Measurements from ENCODE around the gene ADGRL1.
A peak's percentile ranks its signal among the peaks of the same experiment; 100 is the strongest.
"Not testable (repeated sequence)": the region's sequence is repeated elsewhere in the genome, so short reads cannot be mapped to it uniquely, and the experiment has no call there.

The ADGRL1 gene

DNA sequence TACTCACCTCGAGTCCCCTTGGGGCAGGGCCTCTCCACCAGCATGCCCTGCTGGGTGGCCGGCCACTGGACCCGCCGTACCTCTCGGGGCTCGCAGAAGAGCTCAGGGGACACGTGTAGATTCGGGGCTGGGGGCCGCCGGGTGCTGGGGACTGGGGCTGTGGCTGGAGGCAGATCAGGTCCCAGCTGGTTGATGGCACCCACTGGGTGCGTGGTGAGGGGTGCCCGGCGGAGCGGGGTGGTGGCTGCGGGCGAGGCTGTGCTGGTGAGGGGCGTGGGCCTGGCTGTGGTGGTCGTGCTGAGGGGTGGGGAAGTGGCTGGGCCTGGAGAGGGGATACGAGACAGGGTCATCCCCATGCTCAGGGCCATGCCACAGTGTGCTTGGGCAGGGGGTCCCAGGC is 44.7 kb downstream of the ADGRL1 start:
- DNase-seq (ENCODE audit: low spot score), result no peak

GRCh38 chr19:14160017-14160703 is 45.8 kb downstream of the ADGRL1 start:
- no peak for DNase-seq (ENCODE audit: low spot score)

DNA sequence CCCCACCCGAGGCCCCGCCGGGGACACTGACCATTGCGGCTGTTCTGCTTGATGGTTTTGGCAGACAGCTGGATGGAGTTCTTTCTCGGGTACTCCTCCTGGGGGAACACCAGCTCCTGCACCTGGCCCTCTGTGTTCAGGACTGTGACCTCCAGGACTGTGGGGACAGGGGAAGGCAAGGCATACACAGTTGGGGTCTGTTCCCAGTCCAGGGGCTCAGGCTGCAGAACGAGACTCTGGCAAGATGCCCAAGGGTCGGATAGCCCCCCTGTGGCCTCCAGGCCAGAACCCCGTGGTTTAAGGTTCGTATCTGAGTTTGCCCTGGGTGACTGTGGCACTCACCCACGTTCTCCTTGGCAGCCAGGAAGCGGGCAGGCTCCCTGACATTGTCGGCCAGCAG is 46.9 kb downstream of the ADGRL1 start:
- DNase-seq (ENCODE audit: low spot score), result no peak

GRCh38 chr19:14158276-14159023 is 47.5 kb downstream of the ADGRL1 start:
- DNase-seq (ENCODE audit: low spot score), result no peak

GRCh38 chr19:14156971-14157717 is 48.8 kb downstream of the ADGRL1 start:
- DNase-seq (ENCODE audit: low spot score), result no peak

GRCh38 chr19:14156122-14156521 is 49.8 kb downstream of the ADGRL1 start:
- no peak for DNase-seq (ENCODE audit: low spot score)

GRCh38 chr19:14155371-14155770 is 50.6 kb downstream of the ADGRL1 start:
- DNase-seq (ENCODE audit: low spot score), result no peak

DNA sequence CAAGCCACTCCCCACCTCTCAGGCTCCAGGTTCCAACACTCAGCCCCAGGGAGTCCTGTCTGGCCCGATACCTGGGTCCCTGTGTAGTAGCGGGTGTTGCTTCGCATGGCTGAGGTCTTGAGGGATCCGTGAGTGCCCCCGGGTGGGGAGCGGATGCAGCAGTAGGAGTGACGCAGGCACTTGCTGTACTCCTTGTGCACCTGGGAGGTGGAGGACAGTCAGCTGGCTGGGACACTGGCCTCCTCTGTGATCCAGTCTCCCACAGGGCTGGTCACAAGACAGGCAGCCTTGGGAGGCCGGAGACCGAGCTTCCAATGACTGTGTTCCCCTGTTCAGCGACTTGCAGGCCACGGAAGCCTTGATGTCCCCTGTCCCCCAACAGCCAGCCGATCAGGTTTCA is 53.3 kb downstream of the ADGRL1 start:
- DNase-seq (ENCODE audit: low spot score), result no peak

GRCh38 chr19:14150770-14151661 is 55.0 kb downstream of the ADGRL1 start:
- no peak for DNase-seq (ENCODE audit: low spot score)

- DNase-seq (ENCODE audit: low spot score), result no peak
Observed at GRCh38 chr19:14150041-14150769, 55.8 kb downstream of the ADGRL1 start.

GRCh38 chr19:14149509-14149994 is 56.4 kb downstream of the ADGRL1 start:
- no peak for DNase-seq (ENCODE audit: low spot score)

- no peak for DNase-seq (ENCODE audit: low spot score)
Observed at GRCh38 chr19:14148751-14149410, 57.1 kb downstream of the ADGRL1 start.

DNA sequence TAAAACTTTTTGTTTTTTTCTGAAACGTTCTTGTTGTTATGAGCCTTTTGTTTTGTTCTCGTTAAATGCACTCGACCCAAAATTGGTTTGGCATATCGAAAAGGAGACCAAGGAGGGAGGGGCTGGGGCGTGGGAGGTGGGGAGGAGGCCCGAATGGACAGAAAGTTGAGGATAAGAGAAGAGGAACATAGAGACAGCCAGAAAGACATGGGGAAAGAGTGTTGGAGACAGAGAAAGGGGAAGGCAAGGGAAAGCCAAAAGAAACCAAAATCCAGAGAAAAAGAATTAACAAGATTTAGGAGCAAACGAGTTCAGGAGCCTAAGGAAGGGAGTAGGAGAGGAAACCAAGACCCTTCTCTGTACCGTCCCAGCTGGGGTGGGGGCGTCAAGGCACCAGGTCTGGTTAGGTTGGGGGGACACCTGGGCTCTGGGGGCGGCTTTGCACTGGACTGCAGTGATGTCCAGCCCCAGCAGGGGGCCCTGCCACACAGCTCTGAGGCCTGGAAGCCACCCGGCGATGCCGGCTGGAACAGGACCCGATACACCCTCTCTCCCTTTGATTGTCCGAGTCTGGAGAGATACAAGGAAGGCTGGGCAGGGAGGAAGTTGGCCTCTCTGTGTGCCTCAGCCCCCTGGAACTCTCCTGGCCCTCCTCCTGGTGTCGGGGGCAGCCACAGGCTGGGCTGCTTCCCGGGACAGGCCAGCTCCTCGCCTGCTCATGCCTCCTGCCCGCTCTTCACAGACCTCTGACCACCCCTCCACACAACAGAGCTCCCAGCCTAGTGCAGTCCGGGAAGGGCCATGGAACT is 58.0 kb downstream of the ADGRL1 start:
- DNase-seq (ENCODE audit: low spot score), result peak; percentile 43

DNA sequence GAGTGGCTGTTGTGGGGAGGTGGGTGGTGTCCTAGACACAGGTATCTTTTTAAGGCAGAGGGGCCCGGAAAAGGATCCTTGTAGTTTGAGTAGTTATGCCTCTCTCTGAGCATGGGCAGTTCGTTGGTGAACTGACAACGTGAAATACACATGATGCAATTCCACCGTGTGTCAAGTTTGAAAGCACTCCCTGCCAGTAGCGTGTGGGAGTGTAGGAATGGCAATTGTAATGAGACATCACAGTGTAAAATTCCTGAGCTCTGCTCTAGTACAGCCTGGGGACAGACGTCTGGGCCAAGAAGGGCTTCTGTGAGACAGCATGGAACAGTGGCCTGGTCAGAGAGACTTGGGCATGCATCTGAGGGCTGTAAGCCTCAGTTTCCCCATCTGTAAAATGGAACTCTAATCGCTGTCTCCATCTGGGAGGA is 59.2 kb downstream of the ADGRL1 start:
- no peak for DNase-seq (ENCODE audit: low spot score)

- not testable (repeated sequence) for DNase-seq (ENCODE audit: low spot score)
Observed at GRCh38 chr19:14146169-14146568, 59.8 kb downstream of the ADGRL1 start.

- no peak for DNase-seq (ENCODE audit: low spot score)
Observed at GRCh38 chr19:14145381-14145780, 60.6 kb downstream of the ADGRL1 start.

- DNase-seq (ENCODE audit: low spot score), result no peak
Observed at GRCh38 chr19:14142262-14143190, 63.4 kb downstream of the ADGRL1 start.

DNA sequence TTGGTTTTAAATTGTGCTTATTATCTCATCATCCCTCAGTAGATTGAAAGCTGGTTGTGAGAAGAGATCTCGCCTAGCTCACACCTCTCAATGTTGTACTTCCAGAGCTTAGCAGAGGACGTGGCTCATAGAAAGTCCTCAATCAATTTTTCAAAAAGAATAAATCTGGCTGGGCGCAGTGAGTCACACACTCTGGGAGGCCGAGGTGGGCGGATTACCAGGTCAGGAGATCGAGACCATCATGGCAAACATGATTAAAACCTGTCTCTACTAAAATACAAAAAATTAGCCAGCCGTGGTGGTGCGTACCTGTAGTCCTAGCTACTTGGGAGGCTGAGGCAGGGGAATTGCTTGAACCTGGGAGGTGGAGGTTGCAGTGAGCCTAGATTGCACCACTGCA is 64.9 kb downstream of the ADGRL1 start:
- no peak for DNase-seq (ENCODE audit: low spot score)

All from NAMALWA (cell line).